GM12875 (cell line): Measurements from ENCODE around the gene KRTAP12-2.

Experiments used
- H3K4me3 ChIP-seq: one replicate; pipeline ENCODE4 v1.5.1; 2011; ENCODE audit warnings: low read depth, low read length, control low read depth
- TF ChIP-seq, protein P1 (sequence below): IDR thresholded peaks from 2 replicates; pipeline ENCODE4 v1.5.1; 2011; ENCODE audit warnings: low read depth, mild to moderate bottlenecking, control low read depth, inconsistent platforms, low read length, moderate library complexity, borderline replicate concordance; ENCODE audit not compliant: insufficient read depth

Gene KRTAP12-2

DNA sequence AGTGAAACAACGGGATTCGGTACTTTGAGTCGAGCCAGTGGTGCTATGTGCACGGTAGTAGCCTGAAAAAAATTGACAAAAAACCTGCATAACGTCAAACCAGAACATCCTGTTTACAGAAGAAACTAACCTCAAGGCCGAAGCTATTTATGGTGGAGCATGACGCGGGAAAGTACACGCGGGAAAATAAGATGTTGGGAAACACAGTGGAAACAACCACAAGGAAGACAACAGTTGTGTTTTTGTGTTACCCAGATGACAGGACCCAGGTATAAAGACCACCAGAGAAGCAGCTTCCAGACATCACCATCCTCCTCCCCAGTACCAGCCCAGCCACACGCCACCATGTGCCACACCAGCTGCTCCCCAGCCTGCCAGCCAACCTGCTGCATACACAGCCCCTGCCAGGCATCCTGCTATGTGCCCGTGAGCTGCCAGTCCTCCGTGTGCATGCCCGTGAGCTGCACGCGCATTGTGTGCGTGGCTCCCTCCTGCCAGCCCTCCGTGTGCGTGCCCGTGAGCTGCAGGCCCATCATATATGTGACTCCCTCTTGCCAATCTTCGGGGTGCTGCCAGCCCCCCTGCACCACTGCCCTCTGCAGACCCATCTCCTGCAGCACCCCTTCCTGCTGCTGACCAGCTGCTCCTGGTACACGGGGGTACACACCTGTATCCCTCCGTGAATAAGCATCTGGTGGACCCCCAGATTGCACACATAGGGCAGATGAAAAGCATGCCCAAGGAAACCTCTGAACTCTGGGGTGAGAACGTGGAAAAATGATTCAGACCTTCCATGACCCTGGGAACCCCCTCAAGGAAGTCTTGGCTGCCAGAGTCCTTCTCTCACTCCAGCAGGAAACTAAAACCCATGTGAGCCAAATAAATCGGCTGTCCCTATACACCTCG is 8.8 kb downstream of the KRTAP12-2 start, which contains the start of gene KRTAP12-3:
TSS of gene KRTAP12-3 (plus strand) at position 298 of the 906 bp plus-strand sequence. CDS start at position 346, 48 bp downstream.
- H3K4me3 ChIP-seq, result no peak within 1 kb of the TSS
- TF ChIP-seq, protein P1, sequence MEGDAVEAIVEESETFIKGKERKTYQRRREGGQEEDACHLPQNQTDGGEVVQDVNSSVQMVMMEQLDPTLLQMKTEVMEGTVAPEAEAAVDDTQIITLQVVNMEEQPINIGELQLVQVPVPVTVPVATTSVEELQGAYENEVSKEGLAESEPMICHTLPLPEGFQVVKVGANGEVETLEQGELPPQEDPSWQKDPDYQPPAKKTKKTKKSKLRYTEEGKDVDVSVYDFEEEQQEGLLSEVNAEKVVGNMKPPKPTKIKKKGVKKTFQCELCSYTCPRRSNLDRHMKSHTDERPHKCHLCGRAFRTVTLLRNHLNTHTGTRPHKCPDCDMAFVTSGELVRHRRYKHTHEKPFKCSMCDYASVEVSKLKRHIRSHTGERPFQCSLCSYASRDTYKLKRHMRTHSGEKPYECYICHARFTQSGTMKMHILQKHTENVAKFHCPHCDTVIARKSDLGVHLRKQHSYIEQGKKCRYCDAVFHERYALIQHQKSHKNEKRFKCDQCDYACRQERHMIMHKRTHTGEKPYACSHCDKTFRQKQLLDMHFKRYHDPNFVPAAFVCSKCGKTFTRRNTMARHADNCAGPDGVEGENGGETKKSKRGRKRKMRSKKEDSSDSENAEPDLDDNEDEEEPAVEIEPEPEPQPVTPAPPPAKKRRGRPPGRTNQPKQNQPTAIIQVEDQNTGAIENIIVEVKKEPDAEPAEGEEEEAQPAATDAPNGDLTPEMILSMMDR, result no peak

DNA sequence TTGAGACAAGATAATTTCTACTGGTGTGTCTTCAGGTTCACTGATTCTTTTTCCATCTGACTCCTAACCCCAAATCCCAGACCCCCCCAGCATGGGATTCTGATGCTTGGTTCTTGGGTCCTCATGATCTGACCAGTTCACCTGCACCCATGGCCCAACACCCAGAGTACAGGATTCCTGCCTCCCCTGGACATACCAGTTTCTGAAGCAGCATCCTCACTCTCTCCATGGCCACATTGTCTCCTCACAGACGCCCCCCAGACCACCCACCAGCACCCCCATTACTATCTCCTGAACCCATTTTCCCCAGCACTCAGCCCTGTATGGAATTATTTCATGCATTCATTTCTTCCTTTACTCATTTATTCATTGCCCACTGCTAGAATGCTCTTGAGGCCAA is 9.9 kb downstream of the KRTAP12-2 start:
- TF ChIP-seq, protein P1, result no peak
- no peak overlapping the region for H3K4me3 ChIP-seq

DNA sequence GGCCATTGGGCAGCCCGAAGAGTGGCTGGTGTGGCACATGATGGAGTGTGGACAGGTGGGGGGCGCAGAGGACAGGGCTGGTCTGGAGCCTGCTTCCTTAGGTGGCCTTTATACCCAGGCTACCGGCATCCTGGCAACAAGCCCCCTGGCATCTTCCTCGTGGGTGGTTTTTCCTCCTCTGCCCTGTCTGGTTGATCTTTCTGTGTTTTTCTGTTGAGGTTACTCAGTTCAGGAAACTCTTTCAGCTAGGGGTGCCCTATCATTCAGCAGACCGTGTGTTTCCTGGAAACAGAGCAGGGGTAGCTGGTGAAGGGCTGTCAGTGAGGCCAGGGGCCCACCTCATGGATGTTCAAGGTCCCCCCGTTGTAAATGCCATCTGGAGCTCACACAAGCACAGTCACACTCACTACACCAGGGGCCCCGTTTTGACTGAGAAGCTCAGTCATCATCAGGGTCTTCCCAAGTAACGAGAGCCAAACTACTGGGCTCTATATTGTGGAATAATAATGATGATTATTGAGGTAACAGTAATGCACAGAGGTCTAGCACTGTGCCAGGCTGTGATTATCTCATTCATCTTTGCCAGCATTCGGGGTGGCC is 12.1 kb downstream of the KRTAP12-2 start, which contains the start of gene KRTAP12-4:
TSS of gene KRTAP12-4 (minus strand) at position 84 of the 600 bp plus-strand sequence. CDS start at position 39, 45 bp downstream.
- TF ChIP-seq, protein P1, result no peak
- no peak within 1 kb of the TSS for H3K4me3 ChIP-seq

GRCh38 chr21:44653656-44654575 is 12.8 kb downstream of the KRTAP12-2 start:
- no peak overlapping the region for H3K4me3 ChIP-seq
- TF ChIP-seq, protein P1, result no peak

DNA sequence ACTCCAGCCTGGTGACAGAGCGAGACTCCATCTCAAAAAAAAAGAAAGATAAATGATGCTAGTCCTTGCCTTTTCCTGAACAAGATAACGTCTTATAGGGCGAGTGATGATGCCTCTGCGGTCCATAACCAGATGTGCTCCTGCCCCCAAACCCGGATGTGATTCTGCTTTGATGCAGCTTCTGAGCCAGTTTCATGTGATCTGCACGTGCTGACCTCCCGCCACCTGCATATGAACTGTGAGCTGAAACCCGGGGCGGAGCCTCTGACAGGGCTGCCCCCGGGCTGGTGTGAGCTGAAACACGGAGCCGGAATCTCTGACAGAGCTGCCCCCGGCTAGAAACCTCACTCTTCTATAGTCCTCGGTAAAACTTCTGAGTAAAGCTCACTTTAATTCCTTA is 13.6 kb downstream of the KRTAP12-2 start:
- no peak overlapping the region for H3K4me3 ChIP-seq
- TF ChIP-seq, protein P1, result no peak

DNA sequence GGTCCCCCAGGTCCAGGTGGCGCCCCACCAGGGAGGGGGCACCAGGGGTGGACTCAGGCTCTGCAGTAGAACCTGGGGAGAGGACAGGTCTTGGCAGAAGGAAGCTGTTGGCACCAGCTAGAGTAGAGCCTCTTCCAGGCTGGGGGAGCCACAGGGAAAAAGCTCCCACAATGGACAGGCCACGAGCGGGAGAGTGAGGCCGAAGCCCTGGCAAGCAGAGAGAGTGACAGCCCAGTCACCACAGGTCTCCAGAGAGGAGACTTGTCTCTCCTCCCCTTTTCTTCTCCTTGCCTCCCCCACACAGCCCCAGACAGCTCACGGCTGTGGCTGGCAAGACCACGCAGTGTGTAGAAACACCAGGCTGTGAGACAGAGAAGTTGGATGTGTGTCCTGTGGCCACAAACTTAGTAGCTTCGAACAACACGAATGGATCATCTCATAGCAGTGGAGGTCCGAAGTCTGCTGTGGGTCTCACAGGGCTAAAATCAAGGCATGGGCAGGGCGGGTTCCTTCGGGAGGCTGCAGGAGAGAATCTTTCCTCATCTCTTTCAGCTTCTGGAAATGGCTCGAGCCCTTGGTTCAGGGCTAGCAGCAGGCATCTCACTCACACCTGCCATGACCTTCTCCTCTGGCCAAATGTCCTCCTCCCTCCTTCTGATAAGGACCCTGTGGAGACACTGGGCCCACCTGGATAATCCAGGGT is 15.6 kb downstream of the KRTAP12-2 start:
- TF ChIP-seq, protein P1, result no peak
- no peak overlapping the region for H3K4me3 ChIP-seq
